HCT116 (cell line): ENCODE measurements around the gene CYP2A6. TPM values are rescaled to one million over a fixed set of nuclear protein-coding genes. Genes with fewer than 3 reads are reported as not detected.
"Not testable (repeated sequence)": the region's sequence is repeated elsewhere in the genome, so short reads cannot be mapped to it uniquely, and the experiment has no call there.

Experiments
- ATAC-seq: fragments of 200-7000 bp; cut with Tn5 transposase; 2 replicates; pipeline ENCODE4 v1.9.1; 2020; ENCODE audit warnings: mild to moderate bottlenecking, moderate library complexity
- BruUV-seq: library from RNA; stranded (reverse); fragments of 400-500 nt; replicated peaks from 2 replicates; lab custom pipeline; 2021; lab: Mats Ljungman, UMichigan
- CTCF ChIA-PET: fragments of 300-600 bp; sonication (Branson Sonifier 250); formaldehyde crosslinking; loops from one replicate; lab custom pipeline; 2021; ENCODE audit warnings: antibody characterized with exemption; lab: Charles Lee
- POLR2A ChIA-PET: fragments of 300-600, 350-600 bp; sonication (Branson Sonifier 250); formaldehyde crosslinking; loops from one replicate; lab custom pipeline; 2021; ENCODE audit warnings: antibody characterized with exemption; lab: Charles Lee
- RAD21 ChIA-PET, 2 experiments: fragments of 300-600 bp; sonication (Branson Sonifier 250); formaldehyde crosslinking; loops; one replicate each; lab custom pipeline; 2023; ENCODE audit warnings: low total read pairs in 2 of 2; ENCODE audit not compliant: uncharacterized antibody in 2 of 2, unreplicated experiment in 2 of 2, low non-redundant PET in 1 of 2; lab: Charles Lee
- DNase-seq: peaks from one replicate; pipeline ENCODE4 v3.0.0-alpha.2; 2010; ENCODE audit warnings: low read depth, low spot score
- H2AFZ ChIP-seq: fragments of 200-600 bp; shearing (Covaris generic), sonication (generic); 2 replicates; pipeline ENCODE4 v1.6.1; 2017; ENCODE audit warnings: low read depth, mixed run types, mixed read lengths, antibody characterized with exemption, low read length; ENCODE audit not compliant: poor library complexity, severe bottlenecking
- H3K27ac ChIP-seq: 2 replicates; pipeline ENCODE4 v1.5.1; 2012; ENCODE audit warnings: low read depth, low read length
- H3K27me3 ChIP-seq: fragments of 200-600 bp; sonication (generic); 2 replicates; pipeline ENCODE4 v1.6.1; 2016; ENCODE audit warnings: mixed run types, low read length, mixed read lengths; ENCODE audit not compliant: insufficient read depth
- H3K36me3 ChIP-seq, 2 experiments: fragments of 200-500 bp in 1 of 2; fragments of 200-600 bp in 1 of 2; sonication (Bioruptor generic) in 1 of 2; sonication (generic) in 1 of 2; 2 replicates each; pipeline versions ENCODE4 v1.5.1 to v1.6.1; 2014 to 2016; ENCODE audit warnings: low read length in 2 of 2, inconsistent platforms in 1 of 2, mixed read lengths in 1 of 2, mixed run types in 1 of 2; ENCODE audit not compliant: insufficient read depth in 2 of 2, control insufficient read depth in 1 of 2
- H3K4me1 ChIP-seq, 2 experiments: fragments of 200-600 bp in 1 of 2; sonication (generic) in 1 of 2; 2 replicates each; pipeline versions ENCODE4 v1.5.1 to v1.6.1; 2012 to 2017; ENCODE audit warnings: low read length in 2 of 2, inconsistent platforms in 1 of 2, mild to moderate bottlenecking in 1 of 2, mixed read lengths in 1 of 2, mixed run types in 1 of 2, moderate library complexity in 1 of 2; ENCODE audit not compliant: insufficient read depth in 2 of 2, control insufficient read depth in 1 of 2
- H3K4me2 ChIP-seq: fragments of 200-600 bp; sonication (generic); 2 replicates; pipeline ENCODE4 v1.6.1; 2017; ENCODE audit warnings: mixed run types, low read length, mixed read lengths
- H3K4me3 ChIP-seq, 2 experiments: fragments of 200-600 bp in 1 of 2; sonication (generic) in 1 of 2; replicated peaks in 1 of 2; 2 replicates each; pipeline ENCODE4 v1.5.1; 2011 to 2016; ENCODE audit warnings: low read length in 2 of 2, control low read depth in 1 of 2, low read depth in 1 of 2, mild to moderate bottlenecking in 1 of 2, mixed read lengths in 1 of 2, mixed run types in 1 of 2
- H3K79me2 ChIP-seq: fragments of 200-600 bp; sonication (generic); 2 replicates; pipeline ENCODE4 v1.6.1; 2017; ENCODE audit warnings: mild to moderate bottlenecking, mixed run types, low read length, moderate library complexity, mixed read lengths; ENCODE audit not compliant: insufficient read depth
- H3K9ac ChIP-seq: fragments of 200-600 bp; sonication (generic); 2 replicates; pipeline ENCODE4 v1.6.1; 2016; ENCODE audit warnings: low read length, mixed read lengths
- H3K9me2 ChIP-seq: fragments of 200-600 bp; sonication (generic), shearing (Covaris generic); 2 replicates; pipeline ENCODE4 v1.6.1; 2017; ENCODE audit warnings: mixed run types, mild to moderate bottlenecking, moderate library complexity; ENCODE audit not compliant: insufficient read depth
- H3K9me3 ChIP-seq, 2 experiments: fragments of 200-500 bp in 1 of 2; fragments of 200-600 bp in 1 of 2; sonication (Bioruptor generic) in 1 of 2; sonication (generic) in 1 of 2; 2 replicates each; pipeline ENCODE4 v1.6.1; 2014 to 2017; ENCODE audit warnings: low read length in 2 of 2, mixed read lengths in 2 of 2, inconsistent platforms in 1 of 2, low read depth in 1 of 2, mild to moderate bottlenecking in 1 of 2, mixed run types in 1 of 2, moderate library complexity in 1 of 2; ENCODE audit not compliant: control insufficient read depth in 1 of 2, insufficient read depth in 1 of 2
- H4K20me1 ChIP-seq: fragments of 200-600 bp; sonication (generic), shearing (Covaris generic); 2 replicates; pipeline ENCODE4 v1.6.1; 2017; ENCODE audit warnings: mixed run types, mild to moderate bottlenecking, moderate library complexity; ENCODE audit not compliant: insufficient read depth
- CEBPB ChIP-seq: IDR thresholded peaks from 2 replicates; pipeline ENCODE4 v1.6.1; 2012; ENCODE audit warnings: low read depth
- FOSL1 ChIP-seq: IDR thresholded peaks from 2 replicates; pipeline ENCODE4 v1.6.1; 2012; ENCODE audit warnings: low read depth
- MAX ChIP-seq: IDR thresholded peaks from 2 replicates; pipeline ENCODE4 v1.6.1; 2012
- ZFX ChIP-seq: fragments of 450-650 bp; IDR thresholded peaks from 2 replicates; pipeline ENCODE4 v1.6.1; 2017
- ZNF274 ChIP-seq: fragments of 200-500 bp; sonication (Bioruptor generic); IDR thresholded peaks from 2 replicates; pipeline ENCODE4 v1.6.1; 2014; ENCODE audit warnings: mild to moderate bottlenecking, low read depth, low read length, inconsistent platforms
- intact Hi-C: fragments of 100-400 bp; cut with micrococcal nuclease; formaldehyde crosslinking; loops from 2 replicates; pipeline ENCODE4 v1.10.0; 2022
- total RNA-seq: library from RNA; stranded (reverse); gene quantifications from one replicate; pipeline ENCODE4 v1.2.1, GENCODE V29; 2021; ENCODE audit not compliant: unreplicated experiment
- TF ChIP-seq, protein P1 (sequence below): IDR thresholded peaks from 2 replicates; pipeline ENCODE4 v1.6.1; 2012; ENCODE audit warnings: low read depth

CYP2A6 gene
- total RNA-seq, 1 experiment from 2014 or later = 0.57 TPM

DNA sequence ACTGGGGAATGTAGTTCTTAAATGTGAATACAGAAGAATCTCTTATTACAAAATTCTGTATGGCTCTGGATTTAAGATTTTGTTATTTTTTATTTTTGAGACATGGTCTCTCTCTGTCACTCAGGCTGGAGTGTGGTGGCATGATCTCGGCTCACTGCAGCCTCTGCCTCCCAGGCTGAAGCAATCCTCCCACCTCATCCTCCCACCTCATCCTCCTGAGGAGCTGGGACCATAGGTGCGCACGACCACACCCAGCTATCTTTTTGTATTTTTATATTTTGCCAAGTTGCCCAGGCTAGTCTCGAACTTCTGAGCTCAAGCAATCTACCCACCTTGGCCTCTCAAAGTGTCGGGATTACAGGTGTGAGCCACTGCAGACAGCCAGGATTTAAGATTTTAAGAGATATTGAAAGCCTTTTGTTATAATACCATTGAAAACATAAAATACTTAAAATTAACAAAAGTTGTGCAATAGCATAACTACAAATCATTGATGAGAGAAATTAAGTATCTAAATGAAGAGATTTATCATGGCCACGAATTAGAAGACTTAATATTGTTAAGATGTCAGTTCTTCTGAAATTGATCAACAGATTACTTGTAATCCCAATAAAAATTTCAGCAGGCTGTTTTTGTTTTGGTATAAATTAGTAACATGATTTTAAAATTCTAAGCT is 13.4 kb downstream of the CYP2A6 start:
- BruUV-seq = no TSS peak
- Histone ChIP-seq H2AFZ (no peak overlapping the region), H3K27ac (no peak overlapping the region), H3K9ac (no peak overlapping the region), H3K27me3 (0 out of 2 replicates have a peak, but pooled peaks cover 4% of the 10 kb centered on the region), H3K4me2 (no peak overlapping the region), H3K36me3 (no peaks in the 10 kb centered on the region), H3K4me3 (no peak overlapping the region), H3K9me2 (no peaks in the 10 kb centered on the region), H4K20me1 (no peaks in the 10 kb centered on the region), H3K9me3 (no peaks in the 10 kb centered on the region), H3K79me2 (no peaks in the 10 kb centered on the region), H3K4me1 (peaks cover 7% of the 10 kb centered on the region in 2 experiments)
- TF ChIP-seq FOSL1 (no peak), CEBPB (no peak), ZNF274 (no peak), MAX (no peak), ZFX (no peak)
- TF ChIP-seq, protein P1, sequence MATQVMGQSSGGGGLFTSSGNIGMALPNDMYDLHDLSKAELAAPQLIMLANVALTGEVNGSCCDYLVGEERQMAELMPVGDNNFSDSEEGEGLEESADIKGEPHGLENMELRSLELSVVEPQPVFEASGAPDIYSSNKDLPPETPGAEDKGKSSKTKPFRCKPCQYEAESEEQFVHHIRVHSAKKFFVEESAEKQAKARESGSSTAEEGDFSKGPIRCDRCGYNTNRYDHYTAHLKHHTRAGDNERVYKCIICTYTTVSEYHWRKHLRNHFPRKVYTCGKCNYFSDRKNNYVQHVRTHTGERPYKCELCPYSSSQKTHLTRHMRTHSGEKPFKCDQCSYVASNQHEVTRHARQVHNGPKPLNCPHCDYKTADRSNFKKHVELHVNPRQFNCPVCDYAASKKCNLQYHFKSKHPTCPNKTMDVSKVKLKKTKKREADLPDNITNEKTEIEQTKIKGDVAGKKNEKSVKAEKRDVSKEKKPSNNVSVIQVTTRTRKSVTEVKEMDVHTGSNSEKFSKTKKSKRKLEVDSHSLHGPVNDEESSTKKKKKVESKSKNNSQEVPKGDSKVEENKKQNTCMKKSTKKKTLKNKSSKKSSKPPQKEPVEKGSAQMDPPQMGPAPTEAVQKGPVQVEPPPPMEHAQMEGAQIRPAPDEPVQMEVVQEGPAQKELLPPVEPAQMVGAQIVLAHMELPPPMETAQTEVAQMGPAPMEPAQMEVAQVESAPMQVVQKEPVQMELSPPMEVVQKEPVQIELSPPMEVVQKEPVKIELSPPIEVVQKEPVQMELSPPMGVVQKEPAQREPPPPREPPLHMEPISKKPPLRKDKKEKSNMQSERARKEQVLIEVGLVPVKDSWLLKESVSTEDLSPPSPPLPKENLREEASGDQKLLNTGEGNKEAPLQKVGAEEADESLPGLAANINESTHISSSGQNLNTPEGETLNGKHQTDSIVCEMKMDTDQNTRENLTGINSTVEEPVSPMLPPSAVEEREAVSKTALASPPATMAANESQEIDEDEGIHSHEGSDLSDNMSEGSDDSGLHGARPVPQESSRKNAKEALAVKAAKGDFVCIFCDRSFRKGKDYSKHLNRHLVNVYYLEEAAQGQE = no peak
- RAD21 ChIA-PET = interaction anchor here in 1 of 2 experiments (0.8 kb wide), 1 partner anchor 901 kb away, joined by 5 read pairs; no protein-coding TSS in a partner anchor
- no peak for DNase-seq
- POLR2A ChIA-PET = interaction anchor here (0.8 kb wide), 1 partner anchor 9 kb away, joined by 4 read pairs; no protein-coding TSS in a partner anchor
- intact Hi-C loops = no loop called here
- no peak for ATAC-seq
- CTCF ChIA-PET = no interaction called here

DNA sequence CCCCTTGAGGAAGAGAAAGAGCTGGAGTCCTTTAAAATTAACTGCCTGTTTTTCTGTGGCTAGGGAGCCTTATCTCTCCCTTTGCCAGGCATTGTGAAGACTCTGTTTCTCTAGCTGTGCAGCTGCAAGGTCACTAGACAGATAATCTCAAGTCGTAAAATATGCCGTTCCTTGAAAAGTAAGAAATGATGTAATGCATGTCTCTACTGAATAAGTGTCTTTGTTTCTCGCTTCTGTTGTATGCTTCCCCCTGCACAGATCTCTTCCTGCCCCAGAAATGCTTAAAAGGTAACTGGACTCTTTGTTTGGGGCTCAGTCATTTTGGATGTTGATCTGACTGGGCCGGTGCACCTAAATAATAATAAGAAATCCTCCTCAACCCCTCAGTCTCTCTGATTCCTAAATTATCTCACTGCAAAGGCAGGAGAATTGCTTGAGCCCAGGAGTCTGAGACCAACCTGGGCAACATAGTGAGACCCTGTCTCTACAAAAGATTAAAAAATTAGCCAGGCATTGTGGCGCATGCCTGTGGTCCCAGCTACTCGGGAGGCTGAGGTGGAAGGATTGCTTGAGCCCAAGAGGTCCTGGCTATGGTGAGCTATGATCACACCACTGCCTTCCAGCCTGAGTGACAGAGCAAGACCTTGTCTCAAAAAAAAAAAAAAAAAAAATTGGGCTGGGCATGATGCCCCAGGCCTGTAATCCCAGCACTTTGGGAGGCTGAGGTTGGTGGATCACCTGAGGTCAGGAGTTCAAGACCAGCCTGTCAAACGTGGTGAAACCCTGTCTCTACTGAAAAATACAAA is 16.3 kb downstream of the CYP2A6 start:
- ATAC-seq, H4K20me1 ChIP-seq, H3K9me2 ChIP-seq, H3K9ac ChIP-seq, H3K9me3 ChIP-seq, intact Hi-C loops, H3K79me2 ChIP-seq, H3K27me3 ChIP-seq, CTCF ChIA-PET, POLR2A ChIA-PET, DNase-seq, H3K36me3 ChIP-seq, H3K27ac ChIP-seq, H2AFZ ChIP-seq, H3K4me2 ChIP-seq, RAD21 ChIA-PET, BruUV-seq, H3K4me3 ChIP-seq: not testable (repeated sequence)
- peaks cover 12 to 13% of the 10 kb centered on the region in 2 experiments for H3K4me1 ChIP-seq

GRCh38 chr19:40832431-40832790 is 17.8 kb downstream of the CYP2A6 start:
- H4K20me1 ChIP-seq, H3K9me2 ChIP-seq, H3K9me3 ChIP-seq, H2AFZ ChIP-seq, POLR2A ChIA-PET, intact Hi-C loops, ATAC-seq, H3K27ac ChIP-seq, BruUV-seq, DNase-seq, H3K4me3 ChIP-seq, RAD21 ChIA-PET, H3K9ac ChIP-seq, H3K27me3 ChIP-seq, H3K79me2 ChIP-seq, H3K36me3 ChIP-seq: not testable (repeated sequence)
- CTCF ChIA-PET = interaction anchor here (1.7 kb wide), 1 partner anchor 13 kb away, joined by 6 read pairs; no protein-coding TSS in a partner anchor
- Histone ChIP-seq H3K4me1 (peaks cover 12 to 13% of the 10 kb centered on the region in 2 experiments), H3K4me2 (peak overlapping the region; percentile 47; the same call in 1 of the 2 replicates)
